GM12874 (cell line): ENCODE measurements around the gene CD96.

Source experiments
- TF ChIP-seq, protein P1 (sequence below): IDR thresholded peaks from 2 replicates; pipeline ENCODE4 v1.5.1; 2011; ENCODE audit warnings: low read depth, mild to moderate bottlenecking, control low read depth, low read length, moderate library complexity; ENCODE audit not compliant: insufficient read depth

The CD96 gene

DNA sequence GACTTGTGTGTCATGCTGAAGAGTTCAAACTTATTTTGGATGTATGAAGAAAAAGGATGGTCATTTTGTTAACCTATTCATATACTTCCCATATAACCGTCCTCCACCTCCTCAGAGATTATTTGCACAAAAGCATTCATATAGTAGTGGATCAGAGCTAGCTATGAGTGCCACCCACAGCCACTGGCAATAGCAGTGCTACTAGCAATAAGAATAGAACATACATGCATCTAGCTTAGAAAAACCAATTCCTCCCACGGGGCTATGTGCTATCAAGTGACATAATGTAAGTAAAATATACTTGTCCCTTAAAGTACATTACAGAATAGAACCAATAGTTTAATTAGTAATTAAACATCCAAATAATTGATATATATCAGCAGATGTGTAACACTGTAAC, 63.5 kb downstream of the CD96 start:
- TF ChIP-seq, protein P1, sequence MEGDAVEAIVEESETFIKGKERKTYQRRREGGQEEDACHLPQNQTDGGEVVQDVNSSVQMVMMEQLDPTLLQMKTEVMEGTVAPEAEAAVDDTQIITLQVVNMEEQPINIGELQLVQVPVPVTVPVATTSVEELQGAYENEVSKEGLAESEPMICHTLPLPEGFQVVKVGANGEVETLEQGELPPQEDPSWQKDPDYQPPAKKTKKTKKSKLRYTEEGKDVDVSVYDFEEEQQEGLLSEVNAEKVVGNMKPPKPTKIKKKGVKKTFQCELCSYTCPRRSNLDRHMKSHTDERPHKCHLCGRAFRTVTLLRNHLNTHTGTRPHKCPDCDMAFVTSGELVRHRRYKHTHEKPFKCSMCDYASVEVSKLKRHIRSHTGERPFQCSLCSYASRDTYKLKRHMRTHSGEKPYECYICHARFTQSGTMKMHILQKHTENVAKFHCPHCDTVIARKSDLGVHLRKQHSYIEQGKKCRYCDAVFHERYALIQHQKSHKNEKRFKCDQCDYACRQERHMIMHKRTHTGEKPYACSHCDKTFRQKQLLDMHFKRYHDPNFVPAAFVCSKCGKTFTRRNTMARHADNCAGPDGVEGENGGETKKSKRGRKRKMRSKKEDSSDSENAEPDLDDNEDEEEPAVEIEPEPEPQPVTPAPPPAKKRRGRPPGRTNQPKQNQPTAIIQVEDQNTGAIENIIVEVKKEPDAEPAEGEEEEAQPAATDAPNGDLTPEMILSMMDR = no peak

GRCh38 chr3:111607240-111607920, 65.4 kb downstream of the CD96 start:
- TF ChIP-seq, protein P1 = no peak

DNA sequence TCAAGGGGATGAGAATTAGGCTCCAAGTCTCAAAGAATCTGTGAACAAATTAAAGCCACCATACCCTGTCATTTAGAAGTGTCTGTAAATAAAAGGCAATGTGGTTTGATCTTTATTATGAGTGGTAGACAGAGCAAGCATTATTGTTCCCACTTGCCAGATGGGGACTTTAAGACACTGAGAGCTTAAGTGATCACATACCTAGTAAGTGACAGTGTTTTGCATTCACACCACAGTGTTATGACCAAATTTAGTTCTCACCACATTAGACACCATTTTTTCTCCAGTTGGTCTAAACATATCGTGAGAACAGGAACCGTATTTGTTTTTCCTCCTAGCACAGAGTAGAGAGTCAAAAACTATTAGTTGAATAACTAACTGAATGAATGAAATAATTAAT, 66.4 kb downstream of the CD96 start:
- TF ChIP-seq, protein P1 = no peak

- TF ChIP-seq, protein P1 = no peak
Observed at GRCh38 chr3:111609700-111610099, 67.7 kb downstream of the CD96 start.

DNA sequence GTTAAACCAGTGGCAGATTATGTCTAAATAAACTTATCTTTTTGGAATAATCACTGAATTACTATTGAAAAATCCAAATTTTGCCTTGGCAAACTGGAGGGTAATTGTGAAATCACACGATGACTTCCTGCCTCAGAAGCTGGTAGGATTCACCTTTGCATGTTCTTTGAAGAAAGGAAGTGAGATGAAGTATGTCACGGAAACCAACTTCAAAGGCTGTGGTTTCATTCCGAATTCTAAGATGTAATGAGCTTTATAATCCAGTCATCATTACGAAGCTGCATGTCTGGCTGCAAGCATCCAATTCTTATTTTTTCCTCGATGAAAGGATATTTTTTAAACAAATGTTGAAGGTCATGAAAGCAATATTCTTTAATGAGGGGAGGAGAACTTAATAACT, 68.2 kb downstream of the CD96 start:
- TF ChIP-seq, protein P1 = no peak

GRCh38 chr3:111610612-111611054, 68.6 kb downstream of the CD96 start:
- TF ChIP-seq, protein P1 = no peak

DNA sequence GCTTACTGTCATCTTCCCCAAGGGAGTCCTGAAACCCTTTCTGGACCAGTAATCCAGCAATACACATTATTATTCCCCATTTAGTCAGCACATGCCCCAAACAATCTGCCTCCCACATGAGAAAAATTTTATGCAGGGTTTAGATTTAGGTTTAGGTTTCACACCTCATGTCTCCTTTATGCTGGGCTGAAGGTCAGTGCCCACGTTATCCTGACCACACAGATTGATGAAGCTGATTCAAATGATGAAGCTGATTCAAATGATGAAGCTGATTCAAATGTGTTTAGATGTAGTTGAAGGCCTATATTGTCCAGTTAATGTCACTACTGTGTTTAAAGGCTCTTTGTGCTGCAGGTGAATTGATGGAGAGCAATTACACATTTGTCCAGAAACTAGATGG, 71.3 kb downstream of the CD96 start:
- TF ChIP-seq, protein P1 = no peak
